ENCODE results near the gene ZFYVE9. TPM values are rescaled to one million over a fixed set of nuclear protein-coding genes. Genes with fewer than 3 reads are reported as not detected.
A peak's percentile ranks its signal among the peaks of the same experiment; 100 is the strongest.

The ZFYVE9 gene
- total and polyA plus RNA-seq, 2 experiments from 2014 or later, result 5.4 to 27.3 TPM

- no peak for DNase-seq (ENCODE audit: low spot score)
- H3K4me3 Mint-ChIP-seq, result no peak overlapping the region
- no peak overlapping the region for H3K27ac Mint-ChIP-seq
- H3K4me2 ChIP-seq, result no peak overlapping the region
- H3K4me3 ChIP-seq, result no peak overlapping the region
- peaks cover 4% of the 10 kb centered on the region for H3K4me1 ChIP-seq (ENCODE audit: insufficient read depth)
- ATAC-seq, result no peak
- no peaks in the 10 kb centered on the region for H3K79me2 ChIP-seq (replicated peaks; ENCODE audit: insufficient read depth)
- H3K27me3 Mint-ChIP-seq (ENCODE audit: insufficient read depth, low read depth, poor library complexity), result peaks cover 9% of the 10 kb centered on the region
- no peaks in the 10 kb centered on the region for H3K36me3 ChIP-seq (ENCODE audit: insufficient read depth)
- H3K9me2 ChIP-seq (ENCODE audit: insufficient read depth), result no peaks in the 10 kb centered on the region
- H2AFZ ChIP-seq, result no peak overlapping the region
- no peaks in the 10 kb centered on the region; the same call in 1 of the 2 replicates for H4K20me1 ChIP-seq (replicated peaks; ENCODE audit: insufficient read depth)
- TF ChIP-seq NANOG (IDR thresholded peaks at IDR 0.05; ENCODE audit: borderline replicate concordance), result no peak
- no peak for TF ChIP-seq POLR2AphosphoS5 (IDR thresholded peaks at IDR 0.05; ENCODE audit: low read depth)
- no peak for TF ChIP-seq ZNF331 (CRISPR knock-in tag; IDR thresholded peaks at IDR 0.05; ENCODE audit: low read depth)
- TF ChIP-seq REST (IDR thresholded peaks at IDR 0.05; ENCODE audit: unreplicated experiment), result no peak
- H3K9me3 Mint-ChIP-seq, result no peaks in the 10 kb centered on the region
- no peaks in the 10 kb centered on the region for H3K27me3 ChIP-seq (ENCODE audit: insufficient read depth)
- peaks cover 11% of the 10 kb centered on the region; the same call in 1 of the 3 replicates for H3K36me3 Mint-ChIP-seq (ENCODE audit: low read depth)
- peaks cover 18% of the 10 kb centered on the region; the same call in 2 of the 3 replicates for H3K4me1 Mint-ChIP-seq
- H3F3A ChIP-seq (replicated peaks; ENCODE audit: low read depth), result peaks cover 8% of the 10 kb centered on the region; the same call in 1 of the 2 replicates
- H3K27ac ChIP-seq (ENCODE audit: low read depth), result no peak overlapping the region
Observed at GRCh38 chr1:52346653-52347052, 204.8 kb downstream of the ZFYVE9 start.

GRCh38 chr1:52348704-52349300 lies 206.9 kb downstream of the ZFYVE9 start:
- H3F3A ChIP-seq (replicated peaks; ENCODE audit: low read depth), result peaks cover 13% of the 10 kb centered on the region; the same call in 1 of the 2 replicates
- H3K27ac Mint-ChIP-seq, result no peak overlapping the region; the same call in 1 of the 2 replicates
- peaks cover 20% of the 10 kb centered on the region; the same call in 2 of the 3 replicates for H3K4me1 Mint-ChIP-seq
- H3K36me3 Mint-ChIP-seq (ENCODE audit: low read depth), result peaks cover 25% of the 10 kb centered on the region
- peaks cover 13% of the 10 kb centered on the region for H3K27me3 Mint-ChIP-seq (ENCODE audit: insufficient read depth, low read depth, poor library complexity)
- no peak overlapping the region for H3K4me3 Mint-ChIP-seq
- no peaks in the 10 kb centered on the region; the same call in 1 of the 2 replicates for H4K20me1 ChIP-seq (replicated peaks; ENCODE audit: insufficient read depth)
- ATAC-seq (peak; percentile 88), DNase-seq (ENCODE audit: low spot score) (peak; percentile 82)
- no peaks in the 10 kb centered on the region for H3K9me3 Mint-ChIP-seq
- no peaks in the 10 kb centered on the region for H3K9me2 ChIP-seq (ENCODE audit: insufficient read depth)
- H3K36me3 ChIP-seq (ENCODE audit: insufficient read depth), result 0 out of 2 replicates have a peak, but pooled peaks cover 7% of the 10 kb centered on the region
- no peak overlapping the region for H3K4me3 ChIP-seq
- no peaks in the 10 kb centered on the region for H3K79me2 ChIP-seq (replicated peaks; ENCODE audit: insufficient read depth)
- TF ChIP-seq JUNB (IDR thresholded peaks at IDR 0.05; ENCODE audit: unreplicated experiment) (no peak), CTCF (conservative IDR thresholded peaks at IDR 0.05; ENCODE audit: low read depth in 2 of 2) (peak; percentile 60 to 86)
- H3K27ac ChIP-seq (ENCODE audit: low read depth), result 0 out of 2 replicates have a peak overlapping the region, but pooled peaks have one; percentile 73
- H2AFZ ChIP-seq, result no peak overlapping the region
- H3K4me1 ChIP-seq (ENCODE audit: insufficient read depth), result peaks cover 9% of the 10 kb centered on the region
- no peak overlapping the region for H3K4me2 ChIP-seq
- H3K27me3 ChIP-seq (ENCODE audit: insufficient read depth), result no peaks in the 10 kb centered on the region

Measured in GM23338 (cell line).